Stimulated activated CD4-positive, alpha-beta T cell treated with anti-CD3 and anti-CD28 coated beads, TNF-alpha, amount 100 ng/mL, for 4 hours (primary cell): Measurements from ENCODE around the gene TMEM108.

Experiments
- DNase-seq, 3 experiments: peaks; one replicate each; pipeline ENCODE4 v3.0.0-alpha.2; 2020; ENCODE audit warnings: low read depth in 3 of 3

Gene TMEM108

GRCh38 chr3:133330522-133330921 is 292.3 kb downstream of the TMEM108 start:
- DNase-seq, result no peak

GRCh38 chr3:133354721-133355120 is 316.5 kb downstream of the TMEM108 start:
- no peak for DNase-seq

- no peak for DNase-seq
Observed at GRCh38 chr3:133360476-133360875, 322.3 kb downstream of the TMEM108 start.

GRCh38 chr3:133361011-133361410 is 322.8 kb downstream of the TMEM108 start:
- no peak for DNase-seq

GRCh38 chr3:133361435-133361834 is 323.2 kb downstream of the TMEM108 start:
- no peak for DNase-seq

- DNase-seq, result no peak
Observed at GRCh38 chr3:133362539-133362938, 324.3 kb downstream of the TMEM108 start.

- no peak for DNase-seq
Observed at GRCh38 chr3:133364704-133365103, 326.5 kb downstream of the TMEM108 start.

- no peak for DNase-seq
Observed at GRCh38 chr3:133366921-133367320, 328.7 kb downstream of the TMEM108 start.

- no peak for DNase-seq
Observed at GRCh38 chr3:133367403-133367802, 329.2 kb downstream of the TMEM108 start.

GRCh38 chr3:133367956-133368355 is 329.8 kb downstream of the TMEM108 start:
- no peak for DNase-seq

- no peak for DNase-seq
Observed at GRCh38 chr3:133368371-133369067, 330.3 kb downstream of the TMEM108 start.

GRCh38 chr3:133369068-133369440 is 330.9 kb downstream of the TMEM108 start:
- DNase-seq, result no peak

GRCh38 chr3:133371181-133371580 is 333.0 kb downstream of the TMEM108 start:
- DNase-seq, result no peak

GRCh38 chr3:133371676-133372075 is 333.5 kb downstream of the TMEM108 start:
- DNase-seq, result no peak

GRCh38 chr3:133374708-133375402 is 336.7 kb downstream of the TMEM108 start:
- no peak for DNase-seq

GRCh38 chr3:133375403-133375745 is 337.2 kb downstream of the TMEM108 start:
- DNase-seq, result no peak

- no peak for DNase-seq
Observed at GRCh38 chr3:133376810-133377209, 338.6 kb downstream of the TMEM108 start.

GRCh38 chr3:133377396-133377795 is 339.2 kb downstream of the TMEM108 start:
- no peak for DNase-seq

- DNase-seq, result no peak
Observed at GRCh38 chr3:133379926-133380325, 341.7 kb downstream of the TMEM108 start.

GRCh38 chr3:133380481-133381225 is 342.5 kb downstream of the TMEM108 start:
- DNase-seq, result no peak

GRCh38 chr3:133381346-133382109 is 343.3 kb downstream of the TMEM108 start:
- DNase-seq, result no peak

GRCh38 chr3:133383175-133383574 is 345.0 kb downstream of the TMEM108 start:
- no peak for DNase-seq
